Small intestine (tissue), 7 donors: ENCODE measurements around the gene ADCY3. TPM values are rescaled to one million over a fixed set of nuclear protein-coding genes. Genes with fewer than 3 reads are reported as not detected.

Source experiments
- DNase-seq, 2 donors: peaks; one replicate each; pipeline versions ENCODE4 v3.0.0 to v3.0.0-alpha.2; 2013
- FAIRE-seq: peaks from 2 replicates; lab custom pipeline; 2012; peaks lifted over from hg19 to GRCh38; lab: Jason Lieb, UNC
- H3K27ac ChIP-seq, 3 donors: one replicate each; pipeline ENCODE4 v1.5.1; 2013; ENCODE audit warnings: low read length in 2 of 3, mild to moderate bottlenecking in 2 of 3, control low read depth in 1 of 3, inconsistent platforms in 1 of 3, low read depth in 1 of 3, moderate library complexity in 1 of 3
- H3K27me3 ChIP-seq, 3 donors: one replicate each; pipeline ENCODE4 v1.6.1; 2013; ENCODE audit warnings: low read length in 3 of 3, inconsistent platforms in 1 of 3; ENCODE audit not compliant: control insufficient read depth in 3 of 3, insufficient read depth in 3 of 3
- H3K36me3 ChIP-seq, 3 donors: one replicate each; pipeline ENCODE4 v1.6.1; 2013; ENCODE audit warnings: low read length in 3 of 3, inconsistent platforms in 1 of 3, low read depth in 1 of 3, mild to moderate bottlenecking in 1 of 3, moderate library complexity in 1 of 3; ENCODE audit not compliant: control insufficient read depth in 3 of 3, insufficient read depth in 2 of 3
- H3K4me1 ChIP-seq, 3 donors: one replicate each; pipeline ENCODE4 v1.6.1; 2013; ENCODE audit warnings: low read length in 2 of 3, inconsistent platforms in 1 of 3, low read depth in 1 of 3, mild to moderate bottlenecking in 1 of 3, moderate library complexity in 1 of 3; ENCODE audit not compliant: control insufficient read depth in 3 of 3, insufficient read depth in 2 of 3
- H3K4me3 ChIP-seq, 3 donors: one replicate each; pipeline ENCODE4 v1.5.1; 2013; ENCODE audit warnings: low read length in 3 of 3, control low read depth in 1 of 3, inconsistent platforms in 1 of 3, low read depth in 1 of 3, mild to moderate bottlenecking in 1 of 3, moderate library complexity in 1 of 3
- H3K9me3 ChIP-seq, 2 donors: one replicate each; pipeline ENCODE4 v1.6.1; 2013; ENCODE audit warnings: low read depth in 1 of 2, low read length in 1 of 2; ENCODE audit not compliant: control insufficient read depth in 2 of 2, insufficient read depth in 1 of 2
- WGBS, 3 donors: extraction: QIAGEN DNeasy Blood & Tissue Kit; methylation state at CpG; one replicate each; pipeline ENCODE4 v1.1.7; 2013; 5-methylcytosine and 5-hydroxymethylcytosine counted together
- polyA plus RNA-seq, 4 donors: library from polyadenylated mRNA; stranded (reverse) in 3 of 4; unstranded in 1 of 4; fragments of 200-250 nt in 3 of 4; fragments of 120-200 nt in 1 of 4; gene quantifications; one replicate each; pipeline versions ENCODE4 v1.2.1 to v1.2.3, GENCODE V29; 2013
- donor health status: healthy with polysubstance abuse.
- donor health status: control.
- donor health status: control.
- donor health status: Bipolar disorder and iron deficiency.
- donor health status: healthy.

Gene ADCY3
- polyA plus RNA-seq, 4 donors, result 3.6 to 36.3 (median 9.8) TPM

DNA sequence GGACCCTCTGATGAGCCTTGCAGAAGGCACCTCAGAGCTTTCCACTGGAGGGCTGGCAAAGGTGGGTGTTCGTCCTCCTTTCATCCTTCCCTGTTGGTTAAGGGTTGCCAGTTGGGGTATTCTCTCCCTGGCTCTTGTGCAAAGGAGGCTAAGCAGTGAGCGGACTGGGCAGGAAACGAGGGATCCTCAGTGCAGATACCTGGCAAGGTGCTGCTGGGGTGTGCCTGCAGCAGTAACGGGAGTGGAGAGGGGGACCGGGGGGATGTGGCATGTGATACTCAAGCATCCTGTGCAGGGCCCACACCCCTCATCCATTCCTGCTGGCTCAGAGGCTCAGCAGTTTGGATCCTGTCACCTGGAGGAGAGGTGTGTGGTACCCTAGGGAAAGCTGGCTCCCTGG, 4.2 kb upstream of the ADCY3 start:
- H3K27me3 ChIP-seq, result peaks cover 0 to 18% (median 0%) of the 10 kb centered on the region in 3 donors
- H3K4me1 ChIP-seq, result peaks cover 0 to 9% (median 0%) of the 10 kb centered on the region in 3 donors
- H3K36me3 ChIP-seq, result no peaks in the 10 kb centered on the region
- 84 to 92% (median 86%) methylated on average over 5 of the region's 5 CpGs for WGBS, 3 donors
- DNase-seq, result no peak
- H3K27ac ChIP-seq, result no peak overlapping the region
- FAIRE-seq, result no peak
- no peak overlapping the region for H3K4me3 ChIP-seq
- H3K9me3 ChIP-seq, result no peaks in the 10 kb centered on the region

DNA sequence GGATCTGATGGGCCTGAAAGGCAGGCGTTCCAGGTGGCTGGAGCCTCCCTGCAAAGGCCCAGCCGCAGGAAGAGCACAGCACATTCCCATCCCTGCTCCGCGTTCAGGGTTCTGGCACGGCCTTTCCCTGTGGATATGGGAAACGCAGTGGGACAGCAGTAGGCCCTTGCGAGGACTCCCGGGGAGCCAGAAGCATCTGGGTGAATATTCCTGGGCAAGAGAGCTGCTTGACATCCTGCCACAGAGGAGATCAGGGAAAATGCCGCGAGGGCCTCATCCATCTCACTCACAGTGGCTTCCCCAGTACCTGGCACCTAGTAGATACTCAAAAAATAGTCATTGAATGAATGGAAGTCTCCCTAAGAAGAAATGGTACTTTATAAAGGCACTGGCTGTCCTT, 3.1 kb upstream of the ADCY3 start:
- 94 to 96% (median 96%) methylated on average over 10 of the region's 10 CpGs for WGBS, 3 donors
- Histone ChIP-seq H3K4me1 (peaks cover 0 to 18% (median 0%) of the 10 kb centered on the region in 3 donors), H3K27ac (no peak overlapping the region), H3K27me3 (peaks cover 0 to 18% (median 0%) of the 10 kb centered on the region in 3 donors), H3K36me3 (peaks cover 0 to 6% (median 0%) of the 10 kb centered on the region in 3 donors), H3K4me3 (no peak overlapping the region), H3K9me3 (no peaks in the 10 kb centered on the region)
- no peak for FAIRE-seq
- DNase-seq, result no peak

DNA sequence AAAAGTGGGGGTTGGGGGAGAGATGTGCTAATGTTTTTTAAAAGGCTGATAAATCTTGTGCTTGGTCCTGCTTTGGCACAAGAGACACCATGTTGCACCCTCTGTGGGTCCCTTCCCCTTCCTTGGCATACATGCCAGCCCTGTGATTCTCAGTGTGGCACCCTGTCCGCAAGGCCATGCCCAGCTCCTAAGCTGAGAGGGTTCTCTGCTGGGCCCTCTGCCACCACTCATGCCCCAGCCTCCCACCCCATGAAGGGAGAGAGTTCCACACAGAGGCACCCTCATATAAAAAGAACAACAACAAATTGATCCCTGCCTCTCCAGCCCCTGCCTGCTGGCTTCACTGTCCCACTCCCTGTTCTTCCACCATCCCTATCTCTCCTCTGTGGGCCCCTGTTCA, 2.5 kb upstream of the ADCY3 start:
- Histone ChIP-seq H3K4me1 (peaks cover 0 to 18% (median 0%) of the 10 kb centered on the region in 3 donors), H3K4me3 (no peak overlapping the region), H3K27ac (no peak overlapping the region), H3K27me3 (peaks cover 0 to 18% (median 0%) of the 10 kb centered on the region in 3 donors), H3K36me3 (peaks cover 0 to 12% (median 0%) of the 10 kb centered on the region in 3 donors), H3K9me3 (no peaks in the 10 kb centered on the region)
- DNase-seq (no peak), FAIRE-seq (no peak)
- 100% methylated on average over 1 of the region's 1 CpG for WGBS, 3 donors

DNA sequence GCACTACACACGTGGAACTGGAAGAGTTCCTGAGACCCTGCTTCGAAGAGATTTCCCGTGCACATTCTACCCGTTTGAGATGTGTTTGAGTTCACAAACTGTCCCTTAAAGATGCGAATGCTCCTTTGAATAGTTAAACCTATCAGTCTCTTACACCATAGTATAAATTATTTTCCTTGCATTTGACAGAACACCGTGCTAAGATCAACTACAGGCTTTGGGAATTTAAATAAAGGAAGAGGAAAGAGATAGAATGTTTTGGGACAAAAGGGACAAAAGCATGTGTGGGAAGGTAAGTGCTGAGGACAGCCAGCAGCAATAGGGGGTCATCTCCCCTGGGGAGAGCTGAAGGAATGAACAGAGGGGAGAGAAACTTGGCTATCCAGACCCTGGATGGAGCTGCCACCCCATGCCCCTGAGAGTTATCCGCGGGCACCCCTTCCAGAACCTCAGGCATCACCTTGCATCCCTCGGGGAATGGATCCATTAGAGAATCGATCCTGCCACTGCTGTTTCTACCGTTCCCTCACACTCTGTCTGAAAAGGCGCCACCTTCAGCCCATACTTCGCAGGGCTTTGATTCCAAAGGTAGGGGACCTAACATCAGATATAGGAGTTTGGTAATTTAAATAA, 888 bp upstream of the ADCY3 start:
- FAIRE-seq (no peak), DNase-seq (peak; percentile 28 to 41)
- 12 to 31% (median 23%) methylated on average over 13 of the region's 13 CpGs for WGBS, 3 donors
- Histone ChIP-seq H3K4me1 (peaks cover 0 to 9% (median 0%) of the 10 kb centered on the region in 3 donors), H3K27me3 (peaks cover 0 to 6% (median 0%) of the 10 kb centered on the region in 3 donors), H3K36me3 (peaks cover 0 to 16% (median 0%) of the 10 kb centered on the region in 3 donors), H3K27ac (no peak overlapping the region), H3K9me3 (no peaks in the 10 kb centered on the region), H3K4me3 (peak overlapping the region in 2 of 3 donors; percentile 31 to 76)

DNA sequence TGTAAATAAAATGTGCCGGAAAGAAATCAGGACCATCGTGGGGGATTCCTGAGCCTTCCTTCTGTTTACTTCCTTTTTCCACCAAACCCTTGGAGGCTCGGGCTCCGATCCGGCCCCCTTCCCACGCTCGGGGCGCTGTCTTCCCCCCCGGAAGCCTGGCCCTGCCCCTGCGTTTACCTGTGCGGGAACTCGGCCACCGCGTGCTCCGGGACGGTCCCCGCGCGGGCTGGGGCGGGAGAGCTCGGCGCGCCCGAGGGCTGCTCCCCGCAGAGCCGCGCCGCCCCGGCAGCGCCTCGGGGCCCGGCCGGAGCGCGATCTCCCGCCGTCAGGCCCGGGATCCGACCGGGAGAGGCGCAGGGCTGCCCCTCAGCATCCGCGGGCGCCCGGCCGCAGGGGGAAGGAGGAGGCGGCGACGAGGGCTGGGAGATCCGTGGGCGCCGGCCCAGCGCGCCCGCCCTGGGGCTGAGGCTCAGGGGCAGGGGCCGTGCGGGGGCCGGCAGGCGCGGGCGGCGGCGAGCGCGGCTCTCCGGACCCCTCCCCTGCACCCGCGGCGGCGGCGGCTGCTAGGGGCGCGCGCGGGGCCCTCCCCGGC, 435 bp downstream of the ADCY3 start:
- H3K4me1 ChIP-seq, result peaks cover 0 to 17% (median 2%) of the 10 kb centered on the region in 3 donors
- H3K36me3 ChIP-seq, result peaks cover 0 to 26% (median 0%) of the 10 kb centered on the region in 3 donors
- peaks cover 0 to 2% (median 0%) of the 10 kb centered on the region in 3 donors for H3K27me3 ChIP-seq
- H3K9me3 ChIP-seq, result no peaks in the 10 kb centered on the region
- peak overlapping the region; percentile 48 to 76 (median 74) for H3K4me3 ChIP-seq
- 0 to 1% (median 0%) methylated on average over 24 to 76 of the region's 76 CpGs for WGBS, 3 donors
- FAIRE-seq, result no peak
- DNase-seq, result peak in 1 of 2 donors; percentile 60
- peak overlapping the region in 2 of 3 donors; percentile 38 to 77 for H3K27ac ChIP-seq

DNA sequence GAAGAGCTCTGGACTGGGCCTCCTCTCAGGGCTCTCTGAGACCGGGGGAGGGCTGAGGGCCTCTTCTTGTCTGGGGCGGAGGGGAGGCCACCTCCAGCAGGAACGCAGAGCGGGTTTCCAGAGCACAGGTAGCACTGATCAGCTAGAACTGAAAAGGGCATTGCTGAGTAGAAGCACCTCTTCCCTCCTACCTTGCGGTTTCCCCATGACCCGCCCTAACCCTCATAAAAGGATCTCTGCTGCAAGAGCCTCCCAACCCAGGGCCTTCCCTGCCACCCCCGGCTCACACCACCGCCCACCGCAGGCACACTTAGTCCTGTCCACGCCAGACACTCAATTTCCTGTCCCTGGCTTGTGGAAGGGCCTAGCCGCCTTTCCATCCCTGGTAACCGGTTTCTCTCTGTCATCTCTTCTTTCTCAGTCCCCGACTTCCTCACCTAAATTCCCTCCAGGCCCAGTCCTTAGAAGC, 966 bp downstream of the ADCY3 start:
- peak in 1 of 2 donors; percentile 45 for DNase-seq
- Histone ChIP-seq H3K36me3 (peaks cover 0 to 26% (median 0%) of the 10 kb centered on the region in 3 donors), H3K9me3 (no peaks in the 10 kb centered on the region), H3K4me3 (peak overlapping the region; percentile 48 to 76 (median 74)), H3K4me1 (peaks cover 0 to 21% (median 2%) of the 10 kb centered on the region in 3 donors), H3K27me3 (no peaks in the 10 kb centered on the region), H3K27ac (peak overlapping the region in 2 of 3 donors; percentile 38 to 77)
- FAIRE-seq, result no peak
- WGBS, 3 donors, result 19 to 25% (median 21%) methylated on average over 11 to 13 of the region's 13 CpGs

DNA sequence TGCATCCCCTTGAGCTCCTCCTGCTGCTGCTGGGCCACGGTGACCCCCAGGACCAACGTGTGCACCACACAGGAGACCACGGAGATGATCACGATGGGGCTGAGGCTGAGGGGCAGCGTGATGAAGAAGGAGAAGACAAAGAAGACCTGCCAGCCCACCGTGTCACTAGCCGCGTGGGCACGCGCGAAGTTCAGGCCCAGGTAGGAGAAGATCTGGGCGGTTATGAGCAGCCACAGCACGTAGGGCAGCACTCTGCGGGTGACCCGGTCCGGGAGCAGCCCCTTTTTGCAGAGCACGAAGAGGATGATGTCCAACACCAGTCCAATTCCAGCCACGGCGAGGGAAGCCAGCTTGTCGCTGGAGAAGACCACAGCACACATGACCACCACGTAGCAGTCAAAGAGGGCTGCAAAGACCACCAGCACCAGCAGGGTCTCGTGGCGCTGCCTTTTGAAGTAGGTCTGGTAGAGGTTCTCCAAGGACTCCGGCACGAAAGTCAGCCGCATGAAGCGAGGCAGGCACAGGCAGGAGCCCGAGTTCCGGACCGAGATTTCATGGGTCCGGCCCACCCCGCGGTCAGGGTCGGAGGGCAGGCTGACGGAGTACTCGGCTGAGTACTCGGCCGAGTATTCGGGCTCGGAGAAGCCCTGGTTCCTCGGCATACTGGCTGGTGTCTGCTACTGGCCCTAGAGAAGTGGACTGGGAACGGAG, 1.6 kb downstream of the ADCY3 start:
- FAIRE-seq (no peak), DNase-seq (no peak)
- peak overlapping the region in 2 of 3 donors; percentile 48 to 76 for H3K4me3 ChIP-seq
- H3K27ac ChIP-seq, result peak overlapping the region in 2 of 3 donors; percentile 38 to 77
- no peaks in the 10 kb centered on the region for H3K9me3 ChIP-seq
- peaks cover 0 to 29% (median 0%) of the 10 kb centered on the region in 3 donors for H3K36me3 ChIP-seq
- WGBS, 3 donors, result 80 to 88% (median 82%) methylated on average over 42 of the region's 42 CpGs
- peaks cover 0 to 27% (median 2%) of the 10 kb centered on the region in 3 donors for H3K4me1 ChIP-seq
- no peaks in the 10 kb centered on the region for H3K27me3 ChIP-seq

DNA sequence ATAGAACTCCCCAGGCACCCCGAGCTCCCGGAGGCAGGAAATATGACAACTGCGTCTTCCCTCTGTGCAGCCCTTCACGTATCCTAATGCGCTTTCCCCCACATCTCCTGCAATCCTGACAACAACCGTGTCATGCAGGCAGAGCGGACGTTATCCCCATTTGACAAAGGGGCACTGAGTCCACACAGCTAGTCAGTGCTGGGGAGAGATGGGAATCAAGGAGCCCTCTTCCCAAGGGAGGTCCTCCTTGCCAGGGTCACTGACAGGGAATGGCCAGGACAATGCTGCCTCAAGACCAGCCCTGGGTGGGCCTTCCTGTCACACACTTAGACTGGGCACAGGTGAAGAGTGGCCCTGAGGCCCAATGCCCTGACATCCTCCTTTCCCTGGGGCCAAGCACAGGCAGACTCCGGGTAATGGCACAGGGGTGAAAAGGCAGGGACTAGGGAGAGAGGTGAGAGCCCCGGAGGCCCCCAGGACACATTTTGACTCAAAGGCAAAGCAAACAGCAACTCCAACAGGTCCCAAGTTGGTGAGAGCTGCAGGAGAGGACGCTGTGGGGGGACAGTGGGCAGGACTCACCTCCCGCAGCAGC, 2.2 kb downstream of the ADCY3 start:
- H3K27ac ChIP-seq, result no peak overlapping the region
- peaks cover 0 to 34% (median 2%) of the 10 kb centered on the region in 3 donors for H3K4me1 ChIP-seq
- no peak for DNase-seq
- 79 to 94% (median 87%) methylated on average over 12 of the region's 12 CpGs for WGBS, 3 donors
- H3K4me3 ChIP-seq, result no peak overlapping the region
- H3K36me3 ChIP-seq, result peaks cover 0 to 33% (median 0%) of the 10 kb centered on the region in 3 donors
- no peaks in the 10 kb centered on the region for H3K27me3 ChIP-seq
- FAIRE-seq, result no peak
- no peaks in the 10 kb centered on the region for H3K9me3 ChIP-seq
